Natural killer cell (primary cell): ENCODE results near the gene ZNF98. TPM values are rescaled to one million over a fixed set of nuclear protein-coding genes. Genes with fewer than 3 reads are reported as not detected.

Experiments
- ATAC-seq, 3 donors: fragments of 150-1000 bp in 2 of 3; fragments of 200-7000 bp in 1 of 3; cut with Tn5 transposase; 1 replicate in 1 of 3; 2 replicates in 2 of 3; pipeline ENCODE4 v1.10.0; 2021; ENCODE audit warnings: mild to moderate bottlenecking in 2 of 3, moderate library complexity in 2 of 3
- DNase-seq, 2 donors: peaks; one replicate each; pipeline versions ENCODE4 v3.0.0 to v3.0.0-alpha.2; 2013 to 2021; ENCODE audit warnings: mixed read lengths in 1 of 2
- H3K27ac ChIP-seq: one replicate; pipeline ENCODE4 v1.5.1; 2013; ENCODE audit warnings: mild to moderate bottlenecking, low read length
- H3K27me3 ChIP-seq: one replicate; pipeline ENCODE4 v1.6.1; 2013; ENCODE audit warnings: low read length; ENCODE audit not compliant: control insufficient read depth, insufficient read depth
- H3K36me3 ChIP-seq: one replicate; pipeline ENCODE4 v1.6.1; 2013; ENCODE audit warnings: low read length; ENCODE audit not compliant: control insufficient read depth, insufficient read depth
- H3K4me1 ChIP-seq: one replicate; pipeline ENCODE4 v1.6.1; 2013; ENCODE audit warnings: low read length; ENCODE audit not compliant: control insufficient read depth, insufficient read depth
- H3K4me3 ChIP-seq: one replicate; pipeline ENCODE4 v1.5.1; 2013; ENCODE audit warnings: low read length
- H3K9me3 ChIP-seq: one replicate; pipeline ENCODE4 v1.6.1; 2013; ENCODE audit warnings: low read length; ENCODE audit not compliant: control insufficient read depth, insufficient read depth
- H3K27ac Mint-ChIP-seq, 2 donors: one replicate each; pipeline ENCODE4 v1.8.0; 2022; ENCODE audit warnings: mild to moderate bottlenecking in 2 of 2, mixed read lengths in 2 of 2, moderate library complexity in 1 of 2
- H3K27me3 Mint-ChIP-seq, 2 donors: one replicate each; pipeline ENCODE4 v1.8.0; 2022; ENCODE audit warnings: low read depth in 2 of 2, mixed read lengths in 2 of 2
- H3K36me3 Mint-ChIP-seq: one replicate; pipeline ENCODE4 v1.8.0; 2022; ENCODE audit warnings: mixed read lengths
- H3K4me1 Mint-ChIP-seq, 2 donors: one replicate each; pipeline ENCODE4 v1.8.0; 2022; ENCODE audit warnings: mixed read lengths in 2 of 2
- H3K4me3 Mint-ChIP-seq: one replicate; pipeline ENCODE4 v1.8.0; 2022; ENCODE audit warnings: mild to moderate bottlenecking, moderate library complexity, mixed read lengths
- H3K9me3 Mint-ChIP-seq, 2 donors: one replicate each; pipeline ENCODE4 v1.8.0; 2022; ENCODE audit warnings: mixed read lengths in 2 of 2
- CTCF ChIP-seq: fragments of 200-600 bp; IDR thresholded peaks from one replicate; pipeline ENCODE4 v1.8.0; 2022; ENCODE audit warnings: antibody characterized with exemption
- WGBS: methylation state at CpG from one replicate; pipeline ENCODE4 v1.1.7; 2013; ENCODE audit warnings: missing lambda C conversion rate; ENCODE audit not compliant: insufficient coverage; 5-methylcytosine and 5-hydroxymethylcytosine counted together
- intact Hi-C: fragments of 100-400 bp; cut with micrococcal nuclease; formaldehyde crosslinking; loops from one replicate; pipeline ENCODE4 v1.14.2; 2022
- total RNA-seq, 4 donors: library from RNA; stranded (reverse); fragments of 120-200 nt in 1 of 4; gene quantifications; one replicate each; pipeline versions ENCODE4 v1.2.3 to v1.2.4, GENCODE V29; 2013 to 2022

The ZNF98 gene
- total RNA-seq, 3 donors from 2014 or later (not counting 1 experiment from before 2014, with no cell fraction given), result not detected

- no peaks in the 10 kb centered on the region for H3K27me3 ChIP-seq
- peaks cover 9% of the 10 kb centered on the region for H3K36me3 Mint-ChIP-seq
- H3K4me1 Mint-ChIP-seq, result no peaks in the 10 kb centered on the region
- H3K27ac ChIP-seq, result no peak overlapping the region
- ATAC-seq (no peak), DNase-seq (no peak)
- H3K4me1 ChIP-seq, result no peaks in the 10 kb centered on the region
- WGBS, result 15% methylated on average over 58 of the region's 60 CpGs
- H3K36me3 ChIP-seq, result no peaks in the 10 kb centered on the region
- no peak for TF ChIP-seq CTCF
- no peak overlapping the region for H3K4me3 Mint-ChIP-seq
- peaks cover 39% of the 10 kb centered on the region for H3K9me3 ChIP-seq
- H3K4me3 ChIP-seq, result no peak overlapping the region
- peaks cover 3 to 13% of the 10 kb centered on the region in 2 donors for H3K9me3 Mint-ChIP-seq
- no peak overlapping the region for H3K27ac Mint-ChIP-seq
- no peaks in the 10 kb centered on the region for H3K27me3 Mint-ChIP-seq
- intact Hi-C loops, result no loop called here
These were observed 6.1 kb upstream of the ZNF98 start for GRCh38 chr19:22427960-22428913.

GRCh38 chr19:22427547-22427946, 5.4 kb upstream of the ZNF98 start:
- no peak for TF ChIP-seq CTCF
- no peaks in the 10 kb centered on the region for H3K4me1 ChIP-seq
- no peak for ATAC-seq
- H3K4me3 ChIP-seq, result no peak overlapping the region
- intact Hi-C loops, result no loop called here
- Mint-ChIP-seq H3K9me3 (peaks cover 3 to 13% of the 10 kb centered on the region in 2 donors), H3K36me3 (peaks cover 9% of the 10 kb centered on the region), H3K27ac (no peak overlapping the region), H3K4me1 (no peaks in the 10 kb centered on the region), H3K27me3 (no peaks in the 10 kb centered on the region), H3K4me3 (no peak overlapping the region)
- peaks cover 33% of the 10 kb centered on the region for H3K9me3 ChIP-seq
- H3K27ac ChIP-seq, result no peak overlapping the region
- DNase-seq, result no peak
- no peaks in the 10 kb centered on the region for H3K27me3 ChIP-seq
- H3K36me3 ChIP-seq, result no peaks in the 10 kb centered on the region
- WGBS, result 8% methylated on average over 17 of the region's 19 CpGs

- WGBS, result 73% methylated on average over 7 of the region's 8 CpGs
- no peak overlapping the region for H3K4me3 Mint-ChIP-seq
- no peak for DNase-seq
- peaks cover 9% of the 10 kb centered on the region for H3K36me3 Mint-ChIP-seq
- no peaks in the 10 kb centered on the region for H3K4me1 Mint-ChIP-seq
- no peaks in the 10 kb centered on the region for H3K4me1 ChIP-seq
- no peak overlapping the region for H3K27ac Mint-ChIP-seq
- no peaks in the 10 kb centered on the region for H3K27me3 ChIP-seq
- no peak for TF ChIP-seq CTCF
- intact Hi-C loops, result no loop called here
- H3K9me3 Mint-ChIP-seq, result peaks cover 3 to 13% of the 10 kb centered on the region in 2 donors
- H3K27ac ChIP-seq, result no peak overlapping the region
- H3K36me3 ChIP-seq, result no peaks in the 10 kb centered on the region
- no peak for ATAC-seq
- no peak overlapping the region for H3K4me3 ChIP-seq
- H3K9me3 ChIP-seq, result peaks cover 33% of the 10 kb centered on the region
- H3K27me3 Mint-ChIP-seq, result no peaks in the 10 kb centered on the region
These were observed 4.8 kb upstream of the ZNF98 start for GRCh38 chr19:22426901-22427300.
